ENCODE data around the gene FCHO1.
"Not testable (repeated sequence)": the region's sequence is repeated elsewhere in the genome, so short reads cannot be mapped to it uniquely, and the experiment has no call there.

Gene FCHO1

DNA sequence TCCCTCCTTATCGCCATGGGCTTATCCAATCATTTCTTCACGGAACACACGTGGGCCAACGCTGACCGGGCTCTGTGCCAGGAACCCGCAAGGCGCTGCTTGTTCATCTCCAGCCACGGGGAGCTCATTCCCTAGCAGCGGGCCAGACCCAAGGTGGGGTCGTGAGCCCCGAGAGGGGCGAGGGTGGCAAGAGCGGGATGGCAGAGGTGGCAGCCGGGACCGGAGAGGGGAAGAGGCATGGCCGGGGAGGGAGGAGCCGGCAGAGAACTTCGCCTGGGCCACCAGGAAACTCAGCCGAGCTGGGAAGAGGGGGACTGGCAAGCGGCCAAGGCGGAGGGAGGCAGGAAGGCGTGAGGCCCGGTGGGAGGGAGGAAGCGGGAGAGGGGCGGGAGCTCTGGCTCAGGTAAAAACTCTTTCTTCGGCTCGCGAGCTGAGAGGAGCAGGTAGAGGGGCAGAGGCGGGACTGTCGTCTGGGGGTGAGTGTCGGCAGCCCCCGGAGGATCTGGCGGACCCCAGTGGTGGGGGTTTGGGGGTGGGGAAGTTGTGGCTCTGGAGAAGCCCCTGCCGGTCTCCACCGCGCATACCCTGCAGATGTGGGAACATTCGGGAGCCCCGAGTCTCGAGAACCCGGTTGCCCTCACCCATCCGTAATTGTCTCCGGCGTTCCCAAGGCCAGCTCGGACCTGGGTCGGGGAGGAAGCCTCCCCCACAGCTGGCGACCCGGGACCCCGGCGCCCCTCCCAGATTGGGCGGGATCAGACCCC lies 43.6 kb downstream of the FCHO1 start, which contains the start of gene B3GNT3:
Gene B3GNT3, plus strand, starts transcription at position 408 of the 764 bp plus-strand sequence. CDS start 12,670 bp downstream, outside the sequence.
- DNase-seq (ENCODE audit: low read depth): no peak

DNA sequence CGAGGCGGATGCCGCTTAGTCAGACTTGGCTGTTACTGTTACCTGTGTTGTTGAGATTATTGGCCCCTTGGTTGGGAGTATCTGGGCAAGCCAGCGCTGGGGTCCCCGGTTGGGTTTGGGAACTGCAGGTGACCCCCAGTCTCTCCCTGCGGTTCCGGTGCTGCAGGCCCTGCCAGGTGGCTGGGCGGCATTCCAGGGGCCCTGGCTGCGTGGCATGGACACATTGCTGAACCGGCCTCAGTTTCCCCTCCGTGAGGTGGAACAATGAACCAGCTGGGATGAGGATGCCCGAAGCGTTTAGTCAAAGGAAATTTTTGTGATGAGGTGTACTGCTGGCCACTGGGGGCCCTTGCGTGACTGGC lies 44.2 kb downstream of the FCHO1 start:
- DNase-seq (ENCODE audit: low read depth): no peak

DNA sequence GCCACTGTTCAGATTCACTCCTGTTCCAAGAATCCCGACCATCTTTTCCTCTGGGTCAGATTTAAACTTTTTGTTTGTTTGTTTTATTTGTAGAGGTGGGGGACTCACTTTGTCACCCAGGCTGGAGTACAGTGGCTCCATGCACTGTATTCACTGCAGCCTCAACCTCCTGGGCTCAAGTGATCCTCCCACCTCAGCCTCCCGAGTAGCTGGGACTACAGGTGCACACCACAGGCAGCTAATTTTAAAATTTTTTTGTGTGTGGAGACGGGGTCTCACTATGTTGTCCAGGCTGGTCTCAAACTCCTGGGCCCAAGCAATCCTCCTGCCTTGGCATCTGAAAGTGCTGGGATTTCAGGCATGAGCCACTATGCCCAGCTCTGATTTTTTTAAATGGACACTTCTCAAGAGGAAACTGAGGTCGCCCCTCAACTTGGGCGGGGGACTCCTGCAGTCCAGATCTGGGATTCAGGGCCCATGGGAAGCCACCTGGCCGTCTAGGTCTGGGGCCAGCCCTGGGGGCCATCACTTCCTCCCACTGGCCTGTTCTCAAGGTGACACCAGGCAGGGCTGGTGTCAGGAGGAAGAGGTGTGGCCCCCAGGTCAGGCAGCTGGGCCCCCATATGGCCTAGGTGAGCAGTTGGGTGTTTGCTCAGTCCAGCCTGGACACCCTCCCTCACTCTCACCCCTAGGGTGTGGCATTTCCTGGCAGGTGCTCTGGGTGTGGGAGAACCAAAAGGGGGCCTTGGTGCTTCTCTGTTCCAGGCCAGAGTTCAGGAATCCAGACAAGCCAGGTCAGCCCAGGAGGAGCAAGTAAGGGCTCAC lies 44.9 kb downstream of the FCHO1 start:
- DNase-seq (ENCODE audit: low read depth): no peak

DNA sequence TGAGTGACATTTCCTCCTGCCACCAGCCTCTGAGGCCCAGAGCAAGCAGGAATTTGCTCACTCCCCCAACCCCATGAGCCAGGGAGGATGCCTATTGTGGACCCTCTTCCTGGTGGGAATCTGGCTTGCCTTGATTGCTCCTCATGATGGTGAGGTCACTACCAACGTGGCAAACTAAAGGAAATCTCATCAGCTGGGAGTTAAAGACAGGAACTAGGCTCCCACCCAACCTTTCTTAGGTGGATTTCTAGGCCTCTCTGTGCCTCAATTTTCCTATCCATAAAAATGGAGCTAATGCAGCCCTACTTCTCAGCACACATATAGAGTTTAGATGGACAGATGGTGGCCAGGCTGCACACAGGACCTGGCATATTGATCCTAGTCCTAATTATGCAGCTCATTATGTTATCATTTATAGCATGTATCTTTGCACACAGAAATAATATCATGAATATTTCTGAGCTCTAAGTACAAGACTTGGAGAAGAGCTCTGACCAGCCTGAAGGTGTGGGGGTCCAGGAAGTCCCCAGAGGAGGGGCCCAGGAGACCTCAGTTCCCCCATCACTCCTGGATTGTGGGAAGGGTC lies 45.7 kb downstream of the FCHO1 start:
- DNase-seq (ENCODE audit: low read depth): no peak

DNA sequence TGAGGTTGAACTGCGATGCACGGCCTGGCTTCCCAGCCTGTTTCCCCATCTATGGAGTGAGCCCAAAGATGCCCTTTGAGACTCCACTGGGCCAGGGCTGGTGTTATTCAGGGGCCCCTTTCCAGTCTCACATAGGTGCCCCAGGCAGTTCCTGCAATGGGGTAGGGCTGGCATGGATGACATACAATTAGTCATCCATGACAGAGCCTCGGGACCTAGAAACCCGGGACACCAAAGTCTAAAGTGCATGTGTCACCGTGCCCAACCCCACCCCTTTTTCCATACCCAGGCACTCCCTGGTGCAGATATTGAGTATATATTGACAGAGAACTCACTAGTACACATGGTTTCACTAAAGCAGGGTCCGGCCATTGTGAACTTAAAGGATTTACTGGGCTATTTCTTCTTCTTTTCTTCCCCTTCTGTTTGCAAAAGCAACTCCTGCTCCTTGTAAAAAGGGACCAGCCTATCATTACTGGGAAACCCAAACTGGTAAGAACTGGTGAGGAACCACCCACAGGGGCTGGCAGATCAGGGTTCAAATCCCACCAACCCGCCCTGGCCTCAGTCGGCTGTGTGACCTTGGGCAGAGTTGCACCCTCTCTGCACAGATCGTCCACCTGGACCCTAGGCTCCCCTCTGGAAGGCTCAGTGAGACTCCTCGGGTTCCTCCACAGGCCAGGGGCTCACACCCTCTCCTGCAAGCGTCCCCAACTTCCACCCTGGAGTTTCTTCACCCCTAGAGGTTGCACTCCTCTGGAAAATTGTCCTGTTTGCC lies 46.3 kb downstream of the FCHO1 start:
- DNase-seq (ENCODE audit: low read depth): no peak

DNA sequence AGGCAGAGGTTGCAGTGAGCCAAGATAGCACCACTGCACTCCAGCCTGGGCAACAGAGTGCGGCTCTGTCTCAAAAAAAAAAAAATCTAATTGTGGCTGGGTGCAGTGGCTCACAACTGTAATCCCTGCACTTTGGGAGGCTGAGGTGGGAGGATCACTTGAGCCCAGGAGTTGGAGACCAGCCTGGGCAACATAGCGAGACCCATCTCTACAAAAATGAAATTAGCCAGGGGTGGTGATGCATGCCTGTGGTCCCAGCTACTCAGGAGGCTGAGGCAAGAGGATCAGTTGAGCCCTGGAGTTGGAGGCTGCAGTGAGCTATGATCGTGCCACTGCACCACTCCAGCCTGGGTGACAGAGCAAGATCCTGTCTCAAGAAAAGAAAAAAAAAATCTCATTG lies 47.3 kb downstream of the FCHO1 start:
- not testable (repeated sequence) for DNase-seq (ENCODE audit: low read depth)

DNA sequence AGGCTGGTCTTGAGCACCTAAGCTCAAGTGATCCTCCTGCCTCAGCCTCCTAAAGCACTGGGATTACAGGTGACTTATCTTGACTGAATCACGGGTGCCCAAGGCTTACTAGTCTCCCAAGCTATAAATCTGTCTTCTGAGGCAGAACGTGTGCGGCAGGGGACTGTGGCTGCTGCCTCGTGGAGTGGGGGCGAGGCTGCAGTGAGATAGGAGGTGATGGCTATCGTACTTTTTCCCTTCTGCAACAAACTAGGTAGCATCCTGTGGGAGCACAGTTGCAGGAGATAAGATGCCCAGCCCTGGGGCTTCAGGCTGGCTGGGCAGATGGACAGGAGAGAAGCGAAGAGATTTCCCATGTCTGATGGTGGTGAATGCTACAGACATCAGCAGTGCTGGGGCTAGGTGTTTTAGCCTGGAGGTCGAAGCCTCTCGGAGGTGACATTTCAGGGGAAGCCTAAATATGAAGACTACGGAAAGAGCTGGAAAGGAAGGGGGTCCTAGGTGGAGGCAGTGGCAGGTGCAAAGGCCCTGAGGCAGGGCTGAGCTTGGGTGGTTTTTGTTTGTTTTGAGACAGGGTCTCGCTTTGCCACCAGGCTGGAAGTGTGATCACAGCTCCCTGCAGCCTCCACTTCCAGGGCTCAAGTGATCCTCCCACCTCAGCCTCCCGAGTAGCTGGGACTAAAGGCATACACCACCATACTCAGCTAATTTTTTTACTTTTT lies 51.0 kb downstream of the FCHO1 start:
- DNase-seq (ENCODE audit: low read depth): no peak

DNA sequence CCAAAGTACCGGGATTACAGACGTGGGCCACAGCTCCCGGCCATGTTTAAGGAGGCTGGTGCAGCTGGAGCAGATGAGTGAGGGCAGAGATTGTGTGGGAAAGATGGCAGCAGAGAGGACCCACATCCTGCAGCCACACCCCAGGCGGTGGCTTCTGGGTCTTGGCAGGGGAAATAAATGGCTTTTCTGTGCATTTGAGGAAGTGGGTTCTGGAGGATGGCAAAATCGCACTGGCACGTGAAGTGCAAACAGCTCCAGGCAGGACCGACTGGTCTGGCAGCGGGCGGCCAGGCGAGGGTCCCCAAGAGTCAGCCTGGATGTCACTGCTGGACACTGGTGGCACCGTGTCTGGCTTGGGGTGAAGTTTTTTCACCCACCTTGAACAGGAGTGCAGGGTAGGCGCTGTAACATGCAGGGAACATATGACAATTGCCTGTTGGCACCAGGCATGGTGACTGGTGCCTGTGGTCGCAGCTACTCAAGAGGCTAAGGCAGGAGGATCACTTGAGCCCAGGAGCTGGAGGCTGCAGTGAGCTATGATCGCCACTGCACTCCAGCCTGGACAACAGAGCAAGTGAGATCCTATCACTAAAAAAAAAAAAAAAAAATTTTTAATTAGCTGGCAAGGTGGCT lies 52.1 kb downstream of the FCHO1 start:
- DNase-seq (ENCODE audit: low read depth): no peak

DNA sequence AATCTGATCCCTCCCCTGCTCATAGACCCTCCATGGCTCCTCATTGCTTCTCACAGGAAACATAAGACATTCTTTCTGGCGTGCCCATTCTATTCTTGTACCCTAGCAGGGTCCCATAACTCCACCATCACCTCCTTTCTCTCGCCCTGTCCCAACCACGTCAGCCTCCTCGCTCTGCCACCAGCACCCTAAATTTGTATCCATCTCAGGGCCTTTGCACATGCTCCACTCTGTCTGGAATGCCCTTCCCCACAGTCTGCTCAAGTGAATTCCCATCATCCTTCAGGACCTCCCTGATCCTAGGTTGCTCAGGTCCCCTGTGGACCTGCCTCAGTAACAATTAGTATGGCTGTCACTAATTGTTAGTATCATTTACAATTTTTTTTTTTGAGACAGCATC lies 54.1 kb downstream of the FCHO1 start:
- no peak for DNase-seq (ENCODE audit: low read depth)

DNA sequence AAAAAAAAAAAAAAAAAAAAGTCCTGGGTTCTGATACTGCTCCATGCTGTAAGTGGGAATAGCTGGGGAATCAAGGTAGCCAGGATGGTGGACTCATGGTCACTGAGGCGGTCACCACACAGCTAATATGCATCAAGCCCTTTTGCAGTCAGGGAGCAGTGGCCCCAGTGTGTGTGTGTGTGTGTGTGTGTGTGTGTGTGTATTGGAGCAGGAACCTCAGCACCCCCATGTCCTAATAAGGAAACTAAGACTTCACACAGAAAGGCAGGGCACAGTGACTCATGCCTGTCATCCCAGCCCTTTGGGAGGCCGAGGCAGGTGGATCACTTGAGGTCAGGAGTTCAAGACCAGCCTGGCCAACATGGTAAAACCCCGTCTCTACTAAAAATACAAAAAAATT lies 55.7 kb downstream of the FCHO1 start:
- no peak for DNase-seq (ENCODE audit: low read depth)

DNA sequence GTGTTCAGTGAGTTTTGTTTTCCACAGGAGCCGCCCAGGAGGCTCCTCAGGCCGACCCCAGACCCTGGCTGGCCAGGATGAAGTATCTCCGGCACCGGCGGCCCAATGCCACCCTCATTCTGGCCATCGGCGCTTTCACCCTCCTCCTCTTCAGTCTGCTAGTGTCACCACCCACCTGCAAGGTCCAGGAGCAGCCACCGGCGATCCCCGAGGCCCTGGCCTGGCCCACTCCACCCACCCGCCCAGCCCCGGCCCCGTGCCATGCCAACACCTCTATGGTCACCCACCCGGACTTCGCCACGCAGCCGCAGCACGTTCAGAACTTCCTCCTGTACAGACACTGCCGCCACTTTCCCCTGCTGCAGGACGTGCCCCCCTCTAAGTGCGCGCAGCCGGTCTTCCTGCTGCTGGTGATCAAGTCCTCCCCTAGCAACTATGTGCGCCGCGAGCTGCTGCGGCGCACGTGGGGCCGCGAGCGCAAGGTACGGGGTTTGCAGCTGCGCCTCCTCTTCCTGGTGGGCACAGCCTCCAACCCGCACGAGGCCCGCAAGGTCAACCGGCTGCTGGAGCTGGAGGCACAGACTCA lies 56.5 kb downstream of the FCHO1 start:
- DNase-seq (ENCODE audit: low read depth): no peak

DNA sequence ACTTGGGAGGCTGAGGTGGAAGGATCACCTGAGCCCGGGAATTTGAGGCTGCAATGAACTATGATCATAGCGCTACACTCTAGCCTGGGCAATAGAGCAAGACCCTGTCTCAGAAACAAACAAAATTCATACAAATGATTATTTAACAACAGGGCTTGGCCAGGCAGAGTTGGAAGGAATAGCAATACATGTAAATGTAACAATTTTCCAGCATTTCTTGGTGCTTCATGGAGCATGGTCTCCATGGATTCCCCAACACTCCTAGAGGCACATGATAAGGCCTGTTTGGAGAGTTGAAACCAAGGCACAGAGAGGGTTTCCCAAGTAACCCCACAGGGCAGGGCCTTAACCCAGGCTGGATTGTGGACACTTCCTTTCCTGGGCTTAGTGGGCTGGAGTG lies 59.8 kb downstream of the FCHO1 start:
- DNase-seq (ENCODE audit: low read depth): no peak

DNA sequence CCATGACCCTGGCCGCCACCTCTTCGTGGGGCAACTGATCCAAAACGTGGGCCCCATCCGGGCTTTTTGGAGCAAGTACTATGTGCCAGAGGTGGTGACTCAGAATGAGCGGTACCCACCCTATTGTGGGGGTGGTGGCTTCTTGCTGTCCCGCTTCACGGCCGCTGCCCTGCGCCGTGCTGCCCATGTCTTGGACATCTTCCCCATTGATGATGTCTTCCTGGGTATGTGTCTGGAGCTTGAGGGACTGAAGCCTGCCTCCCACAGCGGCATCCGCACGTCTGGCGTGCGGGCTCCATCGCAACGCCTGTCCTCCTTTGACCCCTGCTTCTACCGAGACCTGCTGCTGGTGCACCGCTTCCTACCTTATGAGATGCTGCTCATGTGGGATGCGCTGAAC lies 60.4 kb downstream of the FCHO1 start:
- DNase-seq (ENCODE audit: low read depth): no peak

DNA sequence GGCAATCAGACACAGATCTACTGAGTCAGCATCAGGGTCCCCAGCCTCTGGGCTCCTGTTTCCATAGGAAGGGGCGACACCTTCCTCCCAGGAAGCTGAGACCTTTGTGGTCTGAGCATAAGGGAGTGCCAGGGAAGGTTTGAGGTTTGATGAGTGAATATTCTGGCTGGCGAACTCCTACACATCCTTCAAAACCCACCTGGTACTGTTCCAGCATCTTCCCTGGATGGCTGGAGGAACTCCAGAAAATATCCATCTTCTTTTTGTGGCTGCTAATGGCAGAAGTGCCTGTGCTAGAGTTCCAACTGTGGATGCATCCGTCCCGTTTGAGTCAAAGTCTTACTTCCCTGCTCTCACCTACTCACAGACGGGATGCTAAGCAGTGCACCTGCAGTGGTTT lies 60.8 kb downstream of the FCHO1 start:
- no peak for DNase-seq (ENCODE audit: low read depth)

DNA sequence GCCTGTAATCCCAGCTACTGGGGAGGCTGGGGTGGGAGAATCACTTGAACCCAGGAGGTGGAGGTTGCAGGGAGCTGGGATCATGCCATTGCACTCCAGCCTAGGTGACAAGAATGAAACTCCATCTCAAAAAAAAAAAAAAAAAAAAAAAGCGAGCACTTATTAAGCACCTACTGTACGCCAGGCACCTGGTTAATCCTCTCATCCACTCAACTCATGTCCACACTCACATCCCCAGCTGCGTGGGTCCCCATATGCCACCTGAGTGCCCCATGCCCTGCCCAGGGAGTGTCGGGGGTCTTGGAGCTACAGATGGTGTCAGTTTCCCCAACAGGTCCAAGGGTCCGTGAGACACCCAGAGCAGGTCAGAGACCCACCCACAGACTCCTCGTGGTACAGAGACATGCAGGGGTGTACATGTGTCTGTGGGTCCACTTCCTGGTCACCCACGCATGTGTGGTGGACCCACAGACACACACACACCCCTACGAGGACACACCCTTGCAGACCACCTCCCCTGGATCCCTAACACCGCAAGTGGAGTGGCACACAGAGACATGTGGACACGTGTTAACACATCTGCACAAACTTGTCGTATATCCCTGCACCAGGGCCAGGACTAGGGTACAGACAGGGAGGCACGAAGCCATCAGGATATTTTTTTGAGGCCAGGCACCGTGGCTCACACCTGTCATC lies 66.5 kb downstream of the FCHO1 start:
- no peak for DNase-seq (ENCODE audit: low read depth)

DNA sequence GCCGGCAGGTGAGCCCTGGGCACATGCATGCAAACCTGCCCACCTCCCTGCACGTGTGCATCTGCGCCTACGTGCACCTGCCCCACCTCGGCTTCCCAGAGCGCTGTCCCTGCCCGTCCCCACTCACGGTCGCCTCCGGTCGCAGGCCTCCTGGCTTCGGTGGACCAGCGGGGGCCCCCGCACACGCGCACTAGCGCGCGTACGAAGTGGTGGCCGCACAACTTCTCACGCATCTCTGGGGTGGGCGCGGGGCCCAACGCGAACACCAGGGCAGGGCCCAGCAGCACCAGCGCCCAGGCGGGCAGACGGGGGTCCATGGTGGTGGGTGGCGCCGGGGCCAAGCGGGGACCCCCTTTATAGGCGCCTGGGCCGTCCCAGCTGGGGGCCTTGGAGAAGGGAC lies 69.9 kb downstream of the FCHO1 start, which contains the start of gene INSL3:
Gene INSL3, minus strand, starts transcription at position 330 of the 400 bp plus-strand sequence. Its CDS starts 13 bp downstream, at position 317.
- DNase-seq (ENCODE audit: low read depth): no peak

DNA sequence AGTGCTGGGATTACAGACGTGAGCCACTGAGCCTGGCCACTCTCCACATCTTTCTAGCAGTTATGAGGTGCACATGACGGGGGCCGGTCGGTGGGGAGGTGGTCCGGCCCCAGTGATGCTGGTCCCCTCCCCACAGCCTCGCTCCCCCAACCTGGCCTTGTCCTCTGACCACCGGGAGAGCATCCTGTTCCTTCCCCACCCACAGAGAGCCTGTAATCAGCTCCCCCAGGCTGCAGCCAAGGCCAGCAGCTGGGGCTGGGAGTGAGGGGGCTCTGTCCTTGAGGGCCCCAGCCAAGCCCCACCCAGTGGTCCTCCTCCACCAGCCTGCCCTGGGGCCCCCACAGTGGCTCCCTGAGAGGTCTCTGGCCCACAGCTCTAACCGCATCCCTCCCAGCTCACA lies 73.1 kb downstream of the FCHO1 start:
- no peak for DNase-seq (ENCODE audit: low read depth)

DNA sequence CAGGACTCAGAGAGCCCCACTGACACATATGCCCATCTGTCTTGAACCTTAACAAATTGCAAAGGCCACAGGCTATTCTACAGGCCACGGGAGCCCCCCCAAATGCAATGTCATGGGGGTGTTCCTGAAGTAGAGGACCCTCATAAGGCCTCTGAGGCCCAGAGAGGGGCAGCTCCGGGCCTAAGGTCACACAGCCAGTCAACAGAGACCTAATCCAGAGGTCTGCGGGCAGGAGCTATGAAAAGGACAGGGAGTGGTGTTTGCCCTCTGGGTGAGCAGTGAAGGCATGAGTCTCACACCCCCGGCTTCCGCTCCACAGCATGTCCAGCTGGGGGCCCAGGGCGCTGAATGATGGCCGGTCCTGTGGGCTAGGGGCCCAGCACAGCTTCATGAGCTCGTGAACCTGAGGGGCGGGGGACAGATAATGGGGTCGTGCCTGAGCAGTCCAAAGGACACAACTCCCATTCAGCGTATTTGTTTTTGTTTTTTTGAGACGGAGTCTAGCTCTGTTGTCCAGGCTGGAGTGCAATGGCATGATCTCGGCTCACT lies 75.3 kb downstream of the FCHO1 start:
- DNase-seq (ENCODE audit: low read depth): no peak

DNA sequence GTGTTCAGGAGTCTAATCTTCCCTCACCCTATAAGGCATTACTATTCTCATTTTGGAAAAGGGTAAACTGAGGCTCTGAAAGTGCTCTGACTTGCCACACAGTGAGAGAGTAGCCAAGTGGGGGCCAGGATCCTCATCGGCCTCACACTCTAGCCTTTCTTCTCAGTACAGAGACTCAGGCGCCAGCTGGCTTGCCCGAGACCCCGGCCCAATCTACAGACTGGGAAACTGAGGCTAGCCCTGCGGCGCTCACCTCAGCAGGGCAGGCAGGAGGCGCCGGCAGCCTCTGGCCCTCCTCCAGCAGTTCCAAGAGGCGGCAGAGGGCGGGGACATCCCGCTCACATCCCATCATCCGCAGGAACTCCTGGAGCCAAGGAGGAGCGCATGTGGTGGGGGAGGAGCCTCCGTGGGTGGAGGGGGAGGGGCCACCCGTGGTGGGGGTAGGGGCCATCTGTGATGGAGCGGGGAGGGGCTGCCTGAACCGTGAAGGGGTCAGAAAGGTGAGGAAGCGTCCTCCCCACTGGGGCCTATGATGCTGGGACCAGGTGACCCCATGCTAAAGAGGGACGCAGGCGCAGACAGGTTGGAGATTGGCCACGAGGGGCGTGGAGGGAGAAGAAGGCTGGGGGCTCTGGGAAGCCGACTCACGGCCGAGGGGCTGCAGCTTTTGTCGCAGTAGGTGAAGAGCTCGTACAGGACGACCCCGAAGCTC lies 78.7 kb downstream of the FCHO1 start:
- DNase-seq (ENCODE audit: low read depth): peak; percentile 9

Measured in GM04504 (cell line).